GM18517 (cell line): ENCODE results near the gene DHX8.
"Not testable (repeated sequence)": the region's sequence is repeated elsewhere in the genome, so short reads cannot be mapped to it uniquely, and the experiment has no call there.

Experiments used
- ATAC-seq: cut with Tn5 transposase; IDR thresholded peaks from one replicate; pipeline ENCODE4 v1.9.1; 2021; ENCODE audit warnings: mild to moderate bottlenecking, moderate library complexity; ENCODE audit not compliant: unreplicated experiment

DHX8 gene

DNA sequence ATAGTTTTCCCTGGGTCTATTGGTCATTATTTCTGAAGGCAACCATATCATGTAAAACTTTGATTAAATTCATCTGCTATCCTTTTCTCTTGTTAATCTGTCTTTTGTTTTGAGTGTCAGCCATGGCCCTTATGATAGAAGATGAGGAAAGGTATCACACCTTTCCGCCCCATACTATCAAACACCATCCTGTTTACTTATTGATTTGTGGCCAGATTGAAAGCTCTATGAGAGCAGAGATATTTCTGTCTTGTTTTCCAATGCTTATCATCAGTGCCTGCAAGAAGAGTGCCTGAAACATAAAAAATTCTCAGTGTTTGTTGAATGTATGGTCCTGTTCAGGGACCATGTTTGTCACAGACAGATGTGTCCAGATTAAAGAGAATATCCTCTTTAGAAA is 22.6 kb upstream of the DHX8 start:
- ATAC-seq = no peak

DNA sequence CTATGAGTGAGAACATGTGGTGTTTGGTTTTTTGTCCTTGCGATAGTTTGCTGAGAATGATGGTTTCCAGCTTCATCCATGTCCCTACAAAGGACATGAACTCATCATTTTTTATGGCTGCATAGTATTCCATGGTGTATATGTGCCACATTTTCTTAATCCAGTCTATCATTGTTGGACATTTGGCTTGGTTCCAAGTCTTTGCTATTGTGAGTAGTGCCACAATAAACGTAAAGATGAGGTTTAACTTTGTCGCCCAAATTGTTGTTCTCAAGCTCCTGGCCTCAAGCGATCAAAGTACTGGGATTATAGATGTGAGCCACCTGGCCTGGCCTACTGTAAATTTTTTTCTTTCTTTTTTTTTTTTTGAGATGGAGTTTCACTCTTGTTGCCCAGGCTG is 21.2 kb upstream of the DHX8 start:
- ATAC-seq = not testable (repeated sequence)

DNA sequence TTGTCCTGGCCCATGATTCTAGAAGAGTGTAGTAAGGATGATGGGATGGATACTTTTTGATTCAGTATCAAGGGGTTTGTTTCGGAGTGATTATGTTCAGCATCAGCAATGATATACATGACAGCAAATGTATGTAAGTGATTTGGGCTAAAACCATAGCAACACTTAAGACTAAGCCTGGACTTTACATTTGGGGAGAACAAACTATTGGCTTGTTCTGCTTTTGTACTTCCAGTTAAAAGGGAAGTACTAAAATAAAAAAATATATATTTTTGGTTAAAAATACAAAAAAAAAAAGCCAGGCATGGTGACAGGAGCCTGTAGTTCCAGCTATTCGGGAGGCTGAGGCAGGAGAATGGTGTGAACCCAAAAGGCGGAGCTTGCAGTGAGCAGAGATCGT is 20.5 kb upstream of the DHX8 start:
- ATAC-seq = no peak

DNA sequence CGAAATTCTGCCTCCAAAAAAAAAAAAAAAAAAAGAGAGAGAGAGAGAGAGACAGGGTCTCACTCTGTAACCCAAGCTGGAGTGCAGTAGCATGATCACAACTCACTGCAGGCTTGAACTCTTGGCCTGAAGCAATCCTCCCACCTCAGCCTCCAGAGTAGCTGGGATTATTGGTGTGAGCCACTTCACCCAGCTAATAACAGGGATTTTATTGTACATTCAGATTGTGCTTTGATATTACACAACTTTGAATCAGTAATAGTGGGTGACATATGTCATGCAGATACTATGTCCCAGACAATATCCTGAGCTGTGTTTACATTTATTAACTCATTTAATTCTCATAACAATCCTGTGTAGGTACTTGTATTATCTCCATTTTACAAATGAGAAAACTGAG is 19.7 kb upstream of the DHX8 start:
- ATAC-seq = no peak

DNA sequence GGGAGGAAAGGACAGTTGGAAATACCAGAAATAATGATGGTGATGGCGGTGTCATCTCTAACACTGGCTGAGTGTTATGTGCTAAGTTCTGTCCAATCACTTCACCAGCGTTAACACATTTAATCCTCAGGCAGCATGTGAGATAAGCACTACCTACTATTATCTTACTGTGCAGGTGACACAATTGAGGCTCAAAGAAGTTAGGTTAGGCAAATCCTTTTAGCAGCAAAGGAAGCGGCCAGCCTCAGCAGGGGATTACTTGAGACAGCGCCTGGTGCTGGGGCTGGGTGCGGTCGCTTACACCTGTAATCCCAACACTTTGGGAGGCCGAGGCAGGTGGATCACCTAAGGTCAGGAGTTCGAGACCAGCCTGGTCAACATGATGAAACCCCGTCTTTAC is 18.7 kb upstream of the DHX8 start:
- no peak for ATAC-seq

DNA sequence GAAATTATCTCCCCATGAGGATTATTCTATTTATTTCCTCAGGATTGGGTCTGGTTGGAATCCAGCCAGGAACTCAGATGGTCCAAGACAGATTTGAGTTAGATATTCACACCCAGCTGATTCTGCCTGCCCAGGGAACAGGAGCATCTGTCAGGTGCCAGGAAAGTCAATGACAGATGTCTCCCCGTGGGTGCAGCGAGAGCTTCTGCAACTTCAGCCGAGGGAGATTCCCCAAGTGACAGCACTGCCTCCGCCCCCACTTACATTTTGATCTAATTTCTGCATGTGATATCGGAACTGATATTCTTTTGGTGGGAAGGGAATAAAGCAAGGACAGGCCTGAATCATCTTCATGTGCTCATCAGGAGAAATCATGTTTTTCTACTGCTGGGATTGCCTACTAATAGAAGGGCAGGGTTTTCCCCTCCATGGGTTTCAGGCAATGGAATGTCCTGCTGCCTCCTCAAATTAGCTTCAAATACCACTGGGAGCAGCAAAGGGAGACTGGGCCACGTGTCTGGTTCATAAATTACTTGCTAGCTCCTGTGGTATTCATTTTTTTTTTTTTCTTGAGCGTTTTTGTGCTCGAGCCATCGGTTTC is 15.7 kb upstream of the DHX8 start:
- ATAC-seq = no peak

DNA sequence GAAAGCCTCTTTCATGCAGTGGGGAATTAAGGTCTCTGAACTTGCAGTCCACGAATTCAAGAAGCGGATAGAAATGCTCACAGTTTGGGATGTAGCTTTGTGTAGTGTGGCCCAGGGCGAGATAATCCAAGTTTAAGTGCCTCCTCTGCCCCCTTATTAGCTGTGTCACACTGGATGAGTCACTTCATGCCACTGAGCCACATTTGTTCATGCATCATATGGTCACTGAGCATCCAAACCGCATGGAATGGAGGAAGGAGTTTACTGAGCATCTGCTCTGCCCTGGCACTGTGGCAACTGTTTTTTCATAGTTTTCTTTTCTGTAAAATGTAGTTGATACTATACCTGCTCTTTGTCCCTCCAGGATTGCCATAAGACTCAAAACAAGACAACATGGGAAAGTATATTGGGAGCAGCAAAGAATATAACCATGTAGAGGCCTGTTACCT is 15.1 kb upstream of the DHX8 start:
- no peak for ATAC-seq

DNA sequence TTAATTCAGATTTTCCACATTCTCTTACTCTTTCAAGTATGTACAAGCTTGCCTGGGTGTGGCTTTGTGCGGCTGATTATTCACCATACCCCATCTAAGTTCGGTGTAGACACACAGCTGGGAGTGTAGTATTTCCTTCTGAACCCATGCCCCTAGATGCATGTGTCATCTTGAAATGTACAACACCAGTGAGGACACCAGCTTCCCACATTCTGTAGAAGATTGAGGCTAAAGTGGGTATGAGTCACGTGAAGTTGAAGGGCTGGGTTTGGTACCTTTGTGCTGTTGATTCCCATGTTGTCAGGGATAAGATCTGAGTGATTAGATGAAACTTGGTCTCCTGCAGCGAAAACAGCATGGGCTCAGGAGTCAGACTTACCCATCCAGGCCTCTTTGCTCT is 14.6 kb upstream of the DHX8 start:
- no peak for ATAC-seq

DNA sequence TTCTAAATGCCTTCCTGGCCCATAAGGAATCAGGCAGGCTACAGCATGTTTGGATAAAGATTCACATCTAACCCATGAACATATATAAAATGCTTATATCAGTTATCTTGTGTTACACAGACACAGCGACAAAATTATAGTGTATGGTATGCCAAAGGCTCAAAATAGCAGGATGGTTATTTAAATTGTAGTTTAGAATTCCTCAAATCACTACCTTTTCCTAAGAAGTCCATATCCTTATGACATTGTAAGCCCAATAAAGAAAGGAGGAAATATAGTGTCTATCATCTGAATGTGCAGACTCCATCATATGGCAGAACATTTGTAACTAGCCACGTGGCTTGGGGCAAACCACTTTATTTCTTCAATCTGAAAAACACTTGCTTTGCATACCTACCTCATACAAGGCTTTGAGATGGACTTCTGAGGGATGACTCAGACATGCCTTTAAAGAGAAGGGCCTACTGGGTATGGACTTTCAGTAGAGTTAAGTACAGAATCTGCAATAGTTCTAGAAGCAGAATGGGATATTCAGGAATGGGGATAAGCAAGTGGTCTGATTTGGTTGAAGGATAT is 12.1 kb upstream of the DHX8 start:
- no peak for ATAC-seq

DNA sequence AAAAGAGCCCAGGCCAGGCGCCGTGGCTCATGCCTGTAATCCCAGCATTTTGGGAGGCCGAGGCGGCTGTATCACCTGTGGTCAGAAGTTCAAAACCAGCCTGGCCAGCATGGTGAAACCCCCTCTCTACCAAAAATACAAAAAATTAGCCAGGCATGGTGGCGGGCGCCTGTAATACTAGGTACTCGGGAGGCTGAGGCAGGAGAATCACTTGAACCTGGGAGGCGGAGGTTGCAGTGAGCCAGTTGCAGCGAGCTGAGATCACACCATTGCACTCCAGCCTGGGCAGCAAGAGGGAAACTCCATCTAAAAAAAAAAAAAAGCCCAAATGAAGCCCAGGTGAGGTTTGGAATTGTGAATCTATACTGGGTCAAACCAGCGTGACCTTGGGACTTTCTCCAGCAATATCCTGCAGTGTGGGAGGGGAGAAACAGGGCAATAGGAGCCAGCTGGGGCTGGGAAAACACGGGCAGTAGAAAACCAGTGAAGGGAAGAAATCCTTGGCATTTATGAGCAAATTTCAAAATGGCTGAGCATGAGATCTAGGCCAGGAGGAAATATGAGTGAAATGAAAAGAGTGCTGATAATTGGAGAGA is 8.2 kb upstream of the DHX8 start:
- ATAC-seq = no peak

DNA sequence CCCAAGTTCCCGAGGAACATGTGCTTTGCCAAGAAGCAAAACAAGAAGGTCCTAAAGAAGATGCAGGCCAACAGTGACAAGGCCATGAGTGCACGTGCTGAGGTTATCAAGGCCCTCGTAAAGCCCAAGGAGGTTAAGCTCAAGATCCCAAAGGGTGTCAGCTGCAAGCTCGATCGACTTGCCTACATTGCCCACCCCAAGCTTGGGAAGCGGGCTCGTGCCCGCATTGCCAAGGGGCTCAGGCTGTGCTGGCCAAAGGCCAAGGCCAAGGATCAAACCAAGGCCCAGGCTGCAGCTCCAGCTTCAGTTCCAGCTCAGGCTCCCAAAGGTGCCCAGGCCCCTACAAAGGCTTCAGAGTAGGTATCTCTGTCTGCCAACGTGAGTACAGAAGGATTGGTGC is 7.5 kb upstream of the DHX8 start:
- not testable (repeated sequence) for ATAC-seq

DNA sequence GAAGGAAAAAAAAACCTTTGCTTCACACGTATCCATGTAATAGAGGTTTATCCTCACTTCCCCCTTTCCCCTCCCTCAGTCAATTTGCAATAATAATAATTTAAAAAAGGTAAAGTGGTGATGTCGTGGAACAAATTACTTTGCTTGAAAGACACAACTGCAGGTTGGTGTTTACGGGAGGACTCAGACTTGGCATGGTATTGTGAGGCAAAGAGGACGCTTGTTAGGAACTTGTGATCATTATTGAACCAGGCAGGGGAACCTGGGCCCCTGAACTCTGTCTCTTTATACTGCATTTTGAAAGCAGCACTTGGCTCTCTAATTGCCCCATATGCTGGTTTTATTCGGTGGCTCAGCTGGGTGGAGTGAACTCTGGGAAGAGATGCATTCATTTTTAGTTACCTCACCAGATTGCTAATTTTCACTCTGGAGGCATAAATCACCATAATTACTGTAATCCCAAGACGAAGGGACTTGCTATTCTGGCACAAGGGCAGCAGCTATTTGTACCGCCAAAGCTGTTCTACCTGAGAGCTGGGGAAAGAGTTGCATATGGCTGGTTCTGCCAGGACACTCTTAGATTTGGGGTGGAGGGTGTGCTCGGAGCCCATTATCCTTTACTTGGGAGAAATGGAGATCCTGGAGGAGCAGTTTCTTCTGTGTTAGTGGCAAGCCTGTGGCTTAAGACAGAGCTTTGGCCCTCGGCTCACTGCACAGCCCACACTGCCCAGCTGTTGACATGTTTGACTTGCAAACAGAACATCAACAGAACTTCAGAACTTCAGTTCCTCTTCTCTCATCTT is 5.7 kb upstream of the DHX8 start:
- no peak for ATAC-seq

DNA sequence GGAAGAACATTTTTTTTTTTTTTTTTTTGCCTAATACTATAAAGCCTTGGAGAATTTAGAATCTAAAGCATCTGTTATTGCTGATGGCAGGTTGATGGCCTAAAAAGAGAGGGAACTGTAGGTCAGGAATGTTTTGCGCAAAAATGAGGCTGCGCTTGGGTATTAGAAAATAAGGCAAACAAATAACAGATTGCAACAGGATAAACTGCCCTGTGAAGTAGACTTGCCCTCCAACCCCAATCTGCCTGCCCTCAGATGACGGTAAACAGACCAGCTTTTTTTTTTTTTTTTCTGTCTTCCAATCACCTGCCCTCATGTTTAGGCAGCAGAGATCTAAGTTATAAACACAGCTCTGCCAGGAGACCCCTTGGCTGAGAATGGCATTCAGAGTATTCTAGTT is 3.8 kb upstream of the DHX8 start:
- ATAC-seq = no peak

DNA sequence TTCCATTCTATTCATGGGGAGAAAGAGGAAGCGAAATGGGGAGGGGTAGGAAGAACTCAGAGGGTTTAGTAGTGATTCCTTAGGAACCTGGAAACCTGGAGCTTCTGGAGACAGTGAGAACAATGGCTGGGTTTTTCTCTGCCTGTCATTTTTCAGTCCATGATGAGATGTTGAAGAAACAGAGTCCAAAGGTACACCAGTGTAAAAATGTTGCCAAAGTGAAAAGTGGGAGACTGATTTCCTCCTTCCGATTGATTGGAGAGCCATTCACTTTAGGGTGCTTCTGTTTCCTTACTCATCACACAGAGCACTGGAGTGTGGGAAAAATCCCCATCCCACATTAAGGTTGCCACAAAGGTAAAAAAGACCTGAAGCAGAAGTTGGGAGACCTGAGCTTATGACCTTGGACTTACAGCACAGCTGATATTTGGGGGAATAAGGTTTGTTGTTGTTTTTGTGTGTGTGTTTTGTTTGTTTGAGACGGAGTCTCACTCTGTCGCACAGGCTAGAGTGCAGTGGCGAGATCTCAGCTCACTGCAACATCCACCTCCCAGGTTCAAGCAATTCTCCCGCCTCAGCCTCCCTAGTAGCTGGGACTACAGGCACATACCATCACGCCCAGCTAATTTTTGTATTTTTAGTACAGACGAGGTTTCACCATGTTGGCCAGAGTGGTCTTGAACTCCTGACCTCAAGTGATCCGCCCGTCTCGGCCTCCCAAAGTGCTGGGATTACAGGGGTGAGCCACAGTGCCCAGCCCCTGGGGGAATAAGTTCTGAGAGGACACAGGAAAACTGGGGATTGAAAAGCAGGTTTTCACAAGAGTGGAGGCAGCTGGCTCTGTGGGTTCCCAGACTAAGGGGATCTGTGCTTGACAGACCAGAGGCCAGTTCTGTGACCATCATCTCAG is 1.4 kb upstream of the DHX8 start:
- ATAC-seq = no peak

DNA sequence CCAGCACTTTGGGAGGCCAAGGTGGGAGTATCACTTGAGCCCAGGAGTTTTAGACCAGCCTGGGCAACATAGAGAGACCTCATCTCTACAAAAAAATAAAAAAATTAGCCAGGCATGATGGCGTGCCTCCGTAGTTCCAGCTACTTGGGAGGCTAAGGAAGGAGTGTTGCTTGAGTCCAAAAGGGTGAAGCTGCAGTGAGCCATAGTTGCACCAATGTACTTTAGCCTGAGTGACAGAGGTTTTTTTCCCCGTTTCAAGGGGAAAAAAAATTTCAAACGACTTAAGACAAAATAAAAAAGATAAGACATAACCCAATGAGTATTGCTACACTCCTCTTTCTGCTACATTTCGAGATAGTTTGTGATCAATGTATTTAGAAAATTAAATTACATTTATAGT is 6.8 kb downstream of the DHX8 start:
- no peak for ATAC-seq

DNA sequence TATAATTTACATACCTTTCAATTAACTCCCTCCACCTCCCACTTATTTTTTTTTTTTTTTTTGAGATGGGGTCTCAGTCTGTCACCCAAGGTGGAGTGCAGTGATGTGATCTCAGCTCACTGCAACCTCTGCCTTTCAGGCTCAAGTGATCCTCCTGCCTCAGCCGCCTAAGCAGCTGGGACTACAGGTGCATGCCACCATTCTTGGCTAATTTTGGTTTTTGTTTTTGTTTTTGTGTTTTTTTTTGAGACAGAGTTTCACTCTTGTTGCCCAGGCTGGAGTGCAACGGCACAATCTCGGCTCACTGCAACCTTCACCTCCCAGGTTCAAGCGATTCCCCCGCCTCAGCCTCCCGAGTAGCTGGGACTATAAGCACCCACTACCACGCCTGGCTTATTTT is 25.7 kb downstream of the DHX8 start:
- ATAC-seq = not testable (repeated sequence)

DNA sequence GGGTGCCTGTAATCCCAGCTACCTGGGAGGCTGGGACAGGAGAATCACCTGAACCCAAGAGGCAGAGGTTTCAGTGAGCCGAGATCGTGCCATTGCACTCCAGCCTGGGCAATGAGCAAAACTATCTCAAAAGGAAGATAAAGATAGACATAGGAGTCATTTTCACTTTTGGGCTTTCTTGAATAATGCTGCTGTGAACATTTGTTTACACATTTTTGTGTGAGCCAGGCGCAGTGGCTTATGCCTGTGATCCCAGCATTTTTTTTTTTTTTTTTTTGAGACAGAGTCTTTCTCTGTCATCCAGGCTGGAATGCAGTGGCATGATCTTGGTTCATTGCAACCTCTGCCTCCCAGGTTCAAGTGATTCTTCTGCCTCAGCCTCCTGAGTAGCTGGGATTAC is 27.4 kb downstream of the DHX8 start:
- not testable (repeated sequence) for ATAC-seq

DNA sequence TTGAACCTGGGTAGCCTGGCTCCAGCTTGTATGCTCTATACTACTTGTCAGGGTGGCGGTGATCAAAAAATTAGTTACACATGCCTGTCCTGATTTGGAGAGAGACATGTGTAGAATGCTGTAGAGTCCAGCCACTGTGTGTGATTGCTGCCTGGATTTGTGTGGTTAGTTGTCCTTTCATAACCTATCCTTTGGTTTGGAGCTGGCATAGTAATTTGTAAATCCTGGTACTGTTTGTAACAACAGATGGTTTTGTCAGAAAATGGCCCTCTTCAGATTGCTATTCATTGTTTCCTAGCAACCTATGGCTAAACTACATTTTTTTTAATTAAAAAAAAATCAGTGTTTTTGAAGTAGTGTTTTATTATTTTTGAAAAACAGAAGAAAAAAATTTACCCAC is 31.9 kb downstream of the DHX8 start:
- no peak for ATAC-seq

DNA sequence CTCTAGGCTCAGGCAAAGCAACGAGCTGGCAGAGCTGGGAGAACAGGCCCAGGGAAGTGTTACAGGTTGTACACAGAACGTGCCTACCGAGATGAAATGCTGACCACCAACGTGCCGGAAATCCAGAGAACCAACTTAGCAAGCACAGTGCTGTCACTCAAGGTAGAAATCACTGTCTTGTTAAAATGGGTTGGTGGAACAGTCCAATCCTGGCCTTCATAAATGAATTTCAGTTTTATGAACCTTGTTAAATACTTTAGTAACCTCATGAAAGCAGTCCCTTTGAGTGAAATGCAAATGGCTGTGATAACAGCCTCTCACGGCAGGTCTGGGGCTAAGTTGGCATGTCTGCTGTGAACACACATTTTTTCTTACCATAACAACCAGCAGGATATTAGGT is 33.4 kb downstream of the DHX8 start:
- ATAC-seq = no peak

DNA sequence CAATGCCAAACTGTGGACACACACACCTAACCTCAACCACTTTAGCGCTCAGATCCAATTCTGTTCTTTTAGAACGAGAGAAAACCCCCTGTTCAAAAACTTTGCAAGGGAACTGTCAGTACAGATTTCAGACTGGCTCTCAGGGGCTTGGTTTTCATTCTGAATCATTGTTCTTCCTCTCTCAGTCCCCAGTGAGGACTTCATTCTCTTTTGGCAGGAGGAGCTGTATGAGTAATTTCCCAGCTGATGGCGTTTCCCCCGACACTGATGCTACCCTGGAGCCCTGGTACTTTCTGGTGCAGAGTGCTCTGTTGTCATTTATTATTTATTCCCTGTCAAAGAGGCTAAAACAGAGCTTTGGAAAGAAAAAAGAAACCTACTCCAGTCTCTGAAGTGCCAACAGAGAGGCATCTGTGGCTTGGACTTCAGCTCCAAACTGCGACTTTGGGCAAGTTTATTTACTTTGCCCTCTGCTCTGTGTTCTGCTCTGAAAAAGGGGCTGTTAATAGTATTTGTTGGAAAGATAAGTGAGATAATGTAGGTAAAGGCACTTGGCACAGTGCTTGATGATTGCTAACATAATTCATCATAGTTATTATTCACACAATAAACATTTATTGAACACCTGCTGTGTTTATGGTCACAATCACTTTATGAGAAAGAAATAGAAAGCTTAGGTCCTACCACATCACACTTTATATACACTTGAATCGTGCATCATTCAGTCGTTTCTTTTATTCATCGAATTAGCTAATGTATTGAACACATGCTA is 34.0 kb downstream of the DHX8 start:
- no peak for ATAC-seq
